KMS-11 (cell line): ENCODE results near the gene TXNRD1.

Experiments used
- H2AFZ ChIP-seq: fragments of 200-600 bp; sonication (generic); 2 replicates; pipeline ENCODE4 v1.6.1; 2016; ENCODE audit warnings: antibody characterized with exemption, mixed run types, low read depth
- H3K27ac ChIP-seq: fragments of 200-600 bp; sonication (generic); 2 replicates; pipeline ENCODE4 v1.6.1; 2016; ENCODE audit warnings: mild to moderate bottlenecking, mixed run types
- H3K27me3 ChIP-seq: fragments of 200-600 bp; sonication (generic); 2 replicates; pipeline ENCODE4 v1.6.1; 2017; ENCODE audit warnings: mild to moderate bottlenecking, low read depth, mixed run types, moderate library complexity; ENCODE audit not compliant: insufficient read depth
- H3K36me3 ChIP-seq: fragments of 200-600 bp; sonication (generic); 2 replicates; pipeline ENCODE4 v1.6.1; 2017; ENCODE audit warnings: mild to moderate bottlenecking, mixed run types; ENCODE audit not compliant: insufficient read depth
- H3K4me1 ChIP-seq: fragments of 200-600 bp; sonication (generic); 2 replicates; pipeline ENCODE4 v1.6.1; 2016; ENCODE audit warnings: mild to moderate bottlenecking, low read depth, mixed run types; ENCODE audit not compliant: poor library complexity, severe bottlenecking
- H3K4me2 ChIP-seq: fragments of 200-600 bp; sonication (generic); 2 replicates; pipeline ENCODE4 v1.7.0; 2016; ENCODE audit warnings: mild to moderate bottlenecking, mixed run types
- H3K4me3 ChIP-seq: fragments of 200-600 bp; sonication (generic); IDR thresholded peaks from 2 replicates; pipeline ENCODE4 v1.6.1; 2017; ENCODE audit warnings: low read depth, low read length, mixed read lengths; ENCODE audit not compliant: insufficient read depth
- H3K79me2 ChIP-seq: fragments of 200-600 bp; sonication (generic); 2 replicates; pipeline ENCODE4 v1.6.1; 2016; ENCODE audit warnings: low read depth, mixed run types; ENCODE audit not compliant: insufficient read depth
- H3K9ac ChIP-seq: fragments of 200-600 bp; sonication (generic); 2 replicates; pipeline ENCODE4 v1.6.1; 2016; ENCODE audit warnings: mild to moderate bottlenecking, mixed run types
- H4K20me1 ChIP-seq: fragments of 200-600 bp; sonication (generic); 2 replicates; pipeline ENCODE4 v1.6.1; 2016; ENCODE audit warnings: mild to moderate bottlenecking, mixed run types; ENCODE audit not compliant: insufficient read depth
- TF ChIP-seq, protein P1 (sequence below): fragments of 200-600 bp; sonication (generic); conservative IDR thresholded peaks from 2 replicates; pipeline ENCODE4 v1.6.1; 2017; ENCODE audit warnings: low read depth, mild to moderate bottlenecking, antibody characterized with exemption, low read length, moderate library complexity, mixed read lengths

TXNRD1 gene

DNA sequence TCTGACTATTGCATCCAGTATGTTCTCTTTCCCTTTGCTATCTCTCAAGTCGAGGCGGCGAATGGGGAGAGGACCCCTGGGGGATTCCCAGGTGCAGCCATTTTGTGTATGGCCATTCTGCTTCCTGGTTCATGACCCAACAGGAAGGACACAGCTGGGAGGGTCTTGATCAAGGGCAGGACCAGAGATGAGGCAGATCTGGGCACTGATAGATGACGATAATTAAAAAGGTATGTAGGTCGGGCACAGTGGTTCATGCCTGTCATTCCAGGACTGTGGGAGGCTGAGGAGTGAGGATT is 161.9 kb downstream of the TXNRD1 start:
- H3K4me2 ChIP-seq, result no peak overlapping the region
- H4K20me1 ChIP-seq, result no peaks in the 10 kb centered on the region
- H3K4me3 ChIP-seq, result no peak overlapping the region
- TF ChIP-seq, protein P1, sequence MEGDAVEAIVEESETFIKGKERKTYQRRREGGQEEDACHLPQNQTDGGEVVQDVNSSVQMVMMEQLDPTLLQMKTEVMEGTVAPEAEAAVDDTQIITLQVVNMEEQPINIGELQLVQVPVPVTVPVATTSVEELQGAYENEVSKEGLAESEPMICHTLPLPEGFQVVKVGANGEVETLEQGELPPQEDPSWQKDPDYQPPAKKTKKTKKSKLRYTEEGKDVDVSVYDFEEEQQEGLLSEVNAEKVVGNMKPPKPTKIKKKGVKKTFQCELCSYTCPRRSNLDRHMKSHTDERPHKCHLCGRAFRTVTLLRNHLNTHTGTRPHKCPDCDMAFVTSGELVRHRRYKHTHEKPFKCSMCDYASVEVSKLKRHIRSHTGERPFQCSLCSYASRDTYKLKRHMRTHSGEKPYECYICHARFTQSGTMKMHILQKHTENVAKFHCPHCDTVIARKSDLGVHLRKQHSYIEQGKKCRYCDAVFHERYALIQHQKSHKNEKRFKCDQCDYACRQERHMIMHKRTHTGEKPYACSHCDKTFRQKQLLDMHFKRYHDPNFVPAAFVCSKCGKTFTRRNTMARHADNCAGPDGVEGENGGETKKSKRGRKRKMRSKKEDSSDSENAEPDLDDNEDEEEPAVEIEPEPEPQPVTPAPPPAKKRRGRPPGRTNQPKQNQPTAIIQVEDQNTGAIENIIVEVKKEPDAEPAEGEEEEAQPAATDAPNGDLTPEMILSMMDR, result no peak
- H3K4me1 ChIP-seq, result no peaks in the 10 kb centered on the region
- no peaks in the 10 kb centered on the region for H3K79me2 ChIP-seq
- H3K27me3 ChIP-seq, result no peaks in the 10 kb centered on the region
- H3K9ac ChIP-seq, result no peak overlapping the region
- no peaks in the 10 kb centered on the region for H3K36me3 ChIP-seq
- no peak overlapping the region for H2AFZ ChIP-seq
- no peak overlapping the region for H3K27ac ChIP-seq

DNA sequence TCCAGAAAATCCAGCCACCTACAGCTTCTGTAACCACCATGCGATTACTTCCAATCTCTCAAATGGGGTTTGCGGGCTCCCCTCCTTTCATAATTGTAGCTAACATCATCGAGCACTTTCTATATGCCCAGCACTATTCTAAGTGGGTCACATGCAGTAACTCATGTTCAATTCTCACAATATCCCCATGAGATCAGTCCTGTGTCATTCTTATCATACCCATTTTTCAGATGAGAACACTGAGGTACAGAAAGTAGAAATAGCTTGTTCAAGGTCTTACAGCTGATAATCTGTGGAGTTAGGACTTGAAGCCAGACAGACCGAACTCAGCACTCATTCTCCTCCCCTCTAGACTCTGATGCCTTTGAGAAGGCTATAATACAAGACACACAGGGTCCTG is 162.8 kb downstream of the TXNRD1 start:
- H3K4me1 ChIP-seq, result no peaks in the 10 kb centered on the region
- no peak overlapping the region for H3K4me3 ChIP-seq
- H3K4me2 ChIP-seq, result no peak overlapping the region
- TF ChIP-seq, protein P1, result no peak
- H4K20me1 ChIP-seq, result no peaks in the 10 kb centered on the region
- no peaks in the 10 kb centered on the region for H3K36me3 ChIP-seq
- no peaks in the 10 kb centered on the region for H3K27me3 ChIP-seq
- no peaks in the 10 kb centered on the region for H3K79me2 ChIP-seq
- H3K9ac ChIP-seq, result no peak overlapping the region
- no peak overlapping the region for H2AFZ ChIP-seq
- H3K27ac ChIP-seq, result no peak overlapping the region

DNA sequence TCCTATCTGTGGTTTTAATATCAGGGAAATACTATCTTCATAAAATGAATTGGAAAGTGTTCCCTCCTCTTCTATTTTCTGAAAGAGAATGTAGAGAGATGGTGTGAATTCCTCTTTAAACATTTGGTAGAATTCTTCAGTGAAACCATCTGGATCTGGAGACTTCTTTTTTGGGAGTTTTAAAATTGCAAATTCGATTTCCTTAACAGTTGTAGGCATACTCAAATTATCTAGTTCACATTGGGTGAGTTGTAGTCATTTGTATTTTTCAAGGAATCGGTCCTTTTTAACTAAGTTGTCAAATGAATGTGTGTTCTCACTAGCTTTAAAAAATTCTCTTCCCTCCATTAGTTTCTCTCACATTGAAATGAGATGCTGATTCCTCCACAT is 165.8 kb downstream of the TXNRD1 start:
- no peaks in the 10 kb centered on the region for H4K20me1 ChIP-seq
- TF ChIP-seq, protein P1, result no peak
- H3K4me2 ChIP-seq, result no peak overlapping the region
- H3K27ac ChIP-seq, result no peak overlapping the region
- no peaks in the 10 kb centered on the region for H3K36me3 ChIP-seq
- no peaks in the 10 kb centered on the region for H3K27me3 ChIP-seq
- H3K4me1 ChIP-seq, result no peaks in the 10 kb centered on the region
- H3K9ac ChIP-seq, result no peak overlapping the region
- H2AFZ ChIP-seq, result 0 out of 2 replicates have a peak overlapping the region, but pooled peaks have one; percentile 7
- H3K4me3 ChIP-seq, result no peak overlapping the region
- H3K79me2 ChIP-seq, result no peaks in the 10 kb centered on the region

DNA sequence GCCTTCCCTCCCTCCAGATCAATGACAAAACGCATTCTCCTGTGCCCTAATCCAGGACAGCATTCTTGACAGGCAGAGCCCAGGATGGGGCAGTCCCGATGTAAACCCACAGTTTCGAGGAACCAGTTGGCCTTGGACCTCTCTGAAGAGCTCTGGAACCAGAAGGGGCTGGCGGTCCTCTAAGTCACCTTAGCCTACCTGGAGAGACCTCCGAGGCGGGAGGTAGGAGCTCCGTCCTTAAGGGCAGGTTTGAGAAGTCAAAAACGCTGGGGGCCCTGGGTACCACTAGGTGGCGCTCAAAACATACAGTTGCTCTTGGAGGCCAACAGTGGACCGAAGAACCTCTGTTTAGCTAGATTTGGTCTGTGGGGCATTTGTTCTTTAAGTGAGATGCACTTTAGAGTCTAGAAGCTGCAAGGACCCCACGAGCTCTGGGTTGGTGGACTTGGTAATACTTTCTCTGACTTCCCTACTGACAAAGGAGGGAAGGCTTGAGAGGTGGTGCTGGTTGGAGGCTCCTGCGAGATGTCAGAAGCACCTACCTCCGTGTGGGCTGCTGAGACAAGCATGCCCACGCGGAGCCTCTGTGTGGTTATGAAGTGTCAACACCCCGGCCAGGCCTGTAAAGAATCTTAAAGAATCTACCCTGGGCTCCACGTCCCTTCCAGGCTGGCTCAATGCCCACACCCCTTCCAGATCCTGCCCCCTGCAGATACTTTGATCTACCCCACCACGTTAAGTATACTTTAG is 166.3 kb downstream of the TXNRD1 start:
- Histone ChIP-seq H3K4me1 (no peaks in the 10 kb centered on the region), H3K79me2 (no peaks in the 10 kb centered on the region), H3K4me2 (no peak overlapping the region), H3K9ac (no peak overlapping the region), H3K4me3 (no peak overlapping the region), H3K27me3 (no peaks in the 10 kb centered on the region), H3K27ac (no peak overlapping the region), H2AFZ (0 out of 2 replicates have a peak overlapping the region, but pooled peaks have one; percentile 7), H4K20me1 (no peaks in the 10 kb centered on the region), H3K36me3 (no peaks in the 10 kb centered on the region)
- TF ChIP-seq, protein P1, result peak; percentile 93
